Activated CD8-positive, alpha-beta memory T cell treated with anti-CD3 and anti-CD28 coated beads, Interleukin-2, amount 10 ng/mL, durations not matched to agents 7 days and 5 days (primary cell): Measurements from ENCODE around the gene CNN1. TPM values are rescaled to one million over a fixed set of nuclear protein-coding genes. Genes with fewer than 3 reads are reported as not detected.
A peak's percentile ranks its signal among the peaks of the same experiment; 100 is the strongest.

ENCODE experiments used
- ATAC-seq: fragments of 150-1000 bp; cut with Tn5 transposase; one replicate; pipeline ENCODE4 v1.10.0; 2021; ENCODE audit warnings: moderate library complexity
- CTCF ChIA-PET: fragments of 350-600 bp; sonication (Branson Sonifier 250); formaldehyde crosslinking; loops from one replicate; lab custom pipeline; 2021; ENCODE audit warnings: antibody characterized with exemption; lab: Charles Lee
- DNase-seq: peaks from one replicate; pipeline ENCODE4 v3.0.0-alpha.2; 2020
- H3K27ac Mint-ChIP-seq: one replicate; pipeline ENCODE4 v1.8.0; 2021; ENCODE audit warnings: mild to moderate bottlenecking, mixed read lengths
- H3K27me3 Mint-ChIP-seq: one replicate; pipeline ENCODE4 v1.8.0; 2021; ENCODE audit warnings: mixed read lengths
- H3K36me3 Mint-ChIP-seq: one replicate; pipeline ENCODE4 v1.8.0; 2021; ENCODE audit warnings: mild to moderate bottlenecking, mixed read lengths
- H3K4me1 Mint-ChIP-seq: one replicate; pipeline ENCODE4 v1.8.0; 2021; ENCODE audit warnings: mixed read lengths
- H3K4me3 Mint-ChIP-seq: one replicate; pipeline ENCODE4 v1.8.0; 2021; ENCODE audit warnings: mild to moderate bottlenecking, moderate library complexity, mixed read lengths
- H3K9me3 Mint-ChIP-seq: one replicate; pipeline ENCODE4 v1.8.0; 2022; ENCODE audit warnings: low read depth, mixed read lengths
- total RNA-seq, 2 experiments: library from RNA; stranded (reverse); gene quantifications; one replicate each; pipeline ENCODE4 v1.2.3, GENCODE V29; 2021

The CNN1 gene
- not detected for total RNA-seq

- Mint-ChIP-seq H3K4me3 (no peak within 1 kb of the TSS), H3K27me3 (peaks cover 21% of the 10 kb centered on the region), H3K4me1 (peaks cover 21% of the 10 kb centered on the region), H3K36me3 (no peaks in the 10 kb centered on the region), H3K9me3 (no peaks in the 10 kb centered on the region), H3K27ac (no peak within 1 kb of the TSS)
- no peak for ATAC-seq
- CTCF ChIA-PET = interaction anchor here (1.0 to 1.6 kb wide), 3 partner anchors 22 to 50 kb away, joined by 3 to 4 read pairs (median 4); no protein-coding TSS in a partner anchor
- DNase-seq = no peak
Observed at GRCh38 chr19:11538232-11539036, at the start of gene CNN1. Gene CNN1 (plus strand): TSS chr19:11538851. CDS start chr19:11538928, 77 bp downstream.

GRCh38 chr19:11489378-11489777, 49.3 kb upstream of the CNN1 start:
- DNase-seq (no peak), ATAC-seq (no peak)
- no peaks in the 10 kb centered on the region for H3K27me3 Mint-ChIP-seq
- no peak overlapping the region for H3K4me3 Mint-ChIP-seq
- no peaks in the 10 kb centered on the region for H3K9me3 Mint-ChIP-seq
- H3K36me3 Mint-ChIP-seq = peaks cover 3% of the 10 kb centered on the region
- H3K4me1 Mint-ChIP-seq = no peaks in the 10 kb centered on the region
- H3K27ac Mint-ChIP-seq = no peak overlapping the region
- CTCF ChIA-PET = no interaction called here

- H3K27me3 Mint-ChIP-seq = no peaks in the 10 kb centered on the region
- no peak overlapping the region for H3K27ac Mint-ChIP-seq
- H3K9me3 Mint-ChIP-seq = no peaks in the 10 kb centered on the region
- H3K36me3 Mint-ChIP-seq = peaks cover 3% of the 10 kb centered on the region
- ATAC-seq (no peak), DNase-seq (no peak)
- no peak overlapping the region for H3K4me3 Mint-ChIP-seq
- H3K4me1 Mint-ChIP-seq = no peaks in the 10 kb centered on the region
- CTCF ChIA-PET = interaction anchor here (0.6 to 1.8 kb wide), 2 partner anchors 12 to 276 kb away, joined by 3 to 8 read pairs; no protein-coding TSS in a partner anchor
Observed at GRCh38 chr19:11494634-11495285, 43.9 kb upstream of the CNN1 start.

- Mint-ChIP-seq H3K4me1 (no peaks in the 10 kb centered on the region), H3K4me3 (no peak overlapping the region), H3K9me3 (no peaks in the 10 kb centered on the region), H3K36me3 (peaks cover 2% of the 10 kb centered on the region), H3K27me3 (no peaks in the 10 kb centered on the region), H3K27ac (no peak overlapping the region)
- CTCF ChIA-PET = interaction anchor here (1.8 kb wide), 1 partner anchor 13 kb away, joined by 8 read pairs; no protein-coding TSS in a partner anchor
- DNase-seq = no peak
- no peak for ATAC-seq
Observed at GRCh38 chr19:11495481-11495880, 43.2 kb upstream of the CNN1 start.

GRCh38 chr19:11495885-11496284, 42.8 kb upstream of the CNN1 start:
- no peak for DNase-seq
- Mint-ChIP-seq H3K9me3 (no peaks in the 10 kb centered on the region), H3K4me1 (no peaks in the 10 kb centered on the region), H3K27me3 (no peaks in the 10 kb centered on the region), H3K27ac (no peak overlapping the region), H3K4me3 (no peak overlapping the region), H3K36me3 (peaks cover 2% of the 10 kb centered on the region)
- no peak for ATAC-seq
- CTCF ChIA-PET = interaction anchor here (0.9 to 2.3 kb wide), 4 partner anchors 13 to 112 kb away, joined by 3 to 9 read pairs (median 6); partner anchors contain the start of gene EPOR

GRCh38 chr19:11496391-11497163, 42.1 kb upstream of the CNN1 start:
- ATAC-seq = peak; percentile 82
- Mint-ChIP-seq H3K4me3 (no peak overlapping the region), H3K9me3 (no peaks in the 10 kb centered on the region), H3K36me3 (peaks cover 2% of the 10 kb centered on the region), H3K4me1 (no peaks in the 10 kb centered on the region), H3K27ac (no peak overlapping the region), H3K27me3 (no peaks in the 10 kb centered on the region)
- peak; percentile 71 for DNase-seq
- CTCF ChIA-PET = interaction anchor here (0.9 to 2.3 kb wide), 3 partner anchors 14 to 113 kb away, joined by 3 to 9 read pairs (median 5); partner anchors contain the start of gene EPOR

GRCh38 chr19:11499220-11499726, 39.4 kb upstream of the CNN1 start:
- Mint-ChIP-seq H3K27ac (no peak overlapping the region), H3K4me3 (no peak overlapping the region), H3K9me3 (no peaks in the 10 kb centered on the region), H3K27me3 (no peaks in the 10 kb centered on the region), H3K36me3 (peaks cover 4% of the 10 kb centered on the region), H3K4me1 (peaks cover under 1% of the 10 kb centered on the region)
- no peak for DNase-seq
- no peak for ATAC-seq
- CTCF ChIA-PET = interaction anchor here (0.7 kb wide), 1 partner anchor 132 kb away, joined by 4 read pairs; no protein-coding TSS in a partner anchor

GRCh38 chr19:11499890-11500420, 38.7 kb upstream of the CNN1 start:
- Mint-ChIP-seq H3K36me3 (peaks cover 4% of the 10 kb centered on the region), H3K27me3 (no peaks in the 10 kb centered on the region), H3K9me3 (no peaks in the 10 kb centered on the region), H3K4me3 (no peak overlapping the region), H3K4me1 (peaks cover 7% of the 10 kb centered on the region), H3K27ac (no peak overlapping the region)
- no peak for ATAC-seq
- CTCF ChIA-PET = interaction anchor here (0.7 to 3.1 kb wide), 2 partner anchors 17 to 132 kb away, joined by 4 to 8 read pairs; no protein-coding TSS in a partner anchor
- DNase-seq = no peak

- no peaks in the 10 kb centered on the region for H3K27me3 Mint-ChIP-seq
- peak overlapping the region; percentile 92 for H3K27ac Mint-ChIP-seq
- peak overlapping the region; percentile 81 for H3K4me3 Mint-ChIP-seq
- H3K4me1 Mint-ChIP-seq = peaks cover 20% of the 10 kb centered on the region
- ATAC-seq = no peak
- H3K9me3 Mint-ChIP-seq = no peaks in the 10 kb centered on the region
- peaks cover 1% of the 10 kb centered on the region for H3K36me3 Mint-ChIP-seq
- no peak for DNase-seq
- CTCF ChIA-PET = interaction anchor here (1.1 kb wide), 1 partner anchor 420 kb away, joined by 3 read pairs; no protein-coding TSS in a partner anchor
Observed at GRCh38 chr19:11504502-11505031, 34.1 kb upstream of the CNN1 start.

GRCh38 chr19:11505032-11505503, 33.6 kb upstream of the CNN1 start:
- H3K4me3 Mint-ChIP-seq = peak overlapping the region; percentile 81
- CTCF ChIA-PET = interaction anchor here (1.0 to 2.1 kb wide), 3 partner anchors 22 to 419 kb away, joined by 3 to 8 read pairs (median 3); no protein-coding TSS in a partner anchor
- peak; percentile 94 for ATAC-seq

GRCh38 chr19:11505504-11506100, 33.0 kb upstream of the CNN1 start, which contains the start of gene ZNF653:
Gene ZNF653 (minus strand): TSS chr19:11505839. CDS start chr19:11505786, 53 bp downstream.
- ATAC-seq (peak; percentile 72), DNase-seq (peak; percentile 97)
- H3K4me3 Mint-ChIP-seq = peak within 1 kb of the TSS; percentile 81
- CTCF ChIA-PET = interaction anchor here (1.0 to 2.1 kb wide), 4 partner anchors 23 to 419 kb away, joined by 3 to 8 read pairs (median 4); no protein-coding TSS in a partner anchor
- no peaks in the 10 kb centered on the region for H3K27me3 Mint-ChIP-seq
- peaks cover 20% of the 10 kb centered on the region for H3K4me1 Mint-ChIP-seq
- H3K36me3 Mint-ChIP-seq = peaks cover 1% of the 10 kb centered on the region
- no peaks in the 10 kb centered on the region for H3K9me3 Mint-ChIP-seq
- peak within 1 kb of the TSS; percentile 92 for H3K27ac Mint-ChIP-seq

More at GRCh38 chr19:11505032-11505503, 33.6 kb upstream of the CNN1 start:
- Mint-ChIP-seq H3K36me3 (peaks cover 1% of the 10 kb centered on the region), H3K9me3 (no peaks in the 10 kb centered on the region), H3K27ac (peak overlapping the region; percentile 92), H3K27me3 (no peaks in the 10 kb centered on the region), H3K4me1 (peaks cover 20% of the 10 kb centered on the region)
- peak; percentile 98 for DNase-seq
